H1 (cell line): ENCODE results near the gene PPP1R13B. TPM values are rescaled to one million over a fixed set of nuclear protein-coding genes. Genes with fewer than 3 reads are reported as not detected.
A peak's percentile ranks its signal among the peaks of the same experiment; 100 is the strongest.

ENCODE experiments used
- CTCF ChIA-PET: fragments of 300-600 bp; sonication (Branson Sonifier 250); formaldehyde crosslinking; loops from one replicate; lab custom pipeline; 2021; ENCODE audit not compliant: partially characterized antibody; lab: Charles Lee
- POLR2A ChIA-PET: fragments of 300-600 bp; sonication (Branson Sonifier 250); formaldehyde crosslinking; loops from one replicate; lab custom pipeline; 2021; ENCODE audit warnings: inconsistent platforms; ENCODE audit not compliant: partially characterized antibody; lab: Charles Lee
- DNase-seq, 2 experiments: peaks; one replicate each; pipeline versions ENCODE4 v3.0.0 to v3.0.0-alpha.2; 2010 to 2022; ENCODE audit warnings: low spot score in 2 of 2, low read depth in 1 of 2, mixed read lengths in 1 of 2
- FAIRE-seq: peaks from 2 replicates; lab custom pipeline; 2011; peaks lifted over from hg19 to GRCh38; lab: Jason Lieb, UNC
- H2AFZ ChIP-seq: 2 replicates; pipeline ENCODE4 v1.8.1; 2012; ENCODE audit warnings: low read length, inconsistent platforms
- H2AK5ac ChIP-seq: 2 replicates; pipeline ENCODE4 v1.6.1; 2013; ENCODE audit warnings: low read depth, low read length
- H2BK120ac ChIP-seq: replicated peaks from 2 replicates; pipeline ENCODE3; 2013; ENCODE audit warnings: low read depth, low read length, inconsistent platforms
- H2BK12ac ChIP-seq: 2 replicates; pipeline ENCODE4 v1.6.1; 2013; ENCODE audit warnings: low read depth, low read length
- H2BK15ac ChIP-seq: 2 replicates; pipeline ENCODE4 v1.6.1; 2013; ENCODE audit warnings: low read length
- H2BK20ac ChIP-seq: 2 replicates; pipeline ENCODE4 v1.6.1; 2013; ENCODE audit warnings: low read length
- H2BK5ac ChIP-seq: 2 replicates; pipeline ENCODE4 v1.6.1; 2013; ENCODE audit warnings: low read depth, low read length
- H3K14ac ChIP-seq: 2 replicates; pipeline ENCODE4 v1.6.1; 2013; ENCODE audit warnings: inconsistent platforms; ENCODE audit not compliant: insufficient read length
- H3K18ac ChIP-seq: 2 replicates; pipeline ENCODE4 v1.6.1; 2013; ENCODE audit warnings: low read length; ENCODE audit errors: extremely low read depth
- H3K23ac ChIP-seq: 2 replicates; pipeline ENCODE4 v1.6.1; 2013; ENCODE audit warnings: inconsistent platforms; ENCODE audit not compliant: insufficient read length
- H3K23me2 ChIP-seq: 2 replicates; pipeline ENCODE4 v1.6.1; 2013; ENCODE audit warnings: low read depth, low read length
- H3K27ac ChIP-seq: 2 replicates; pipeline ENCODE4 v1.6.1; 2011; ENCODE audit warnings: low read depth, low read length, inconsistent platforms
- H3K27me3 ChIP-seq, 4 experiments: replicated peaks in 1 of 4; 1 replicate in 1 of 4; 2 replicates in 3 of 4; pipeline versions ENCODE4 v1.6.1 to v1.8.1; 2011 to 2013; ENCODE audit warnings: low read length in 3 of 4, mild to moderate bottlenecking in 3 of 4, inconsistent platforms in 2 of 4, mixed read lengths in 2 of 4, moderate library complexity in 1 of 4; ENCODE audit not compliant: control insufficient read depth in 3 of 4, insufficient read depth in 3 of 4; ENCODE audit errors: extremely low read depth in 1 of 4
- H3K36me3 ChIP-seq, 4 experiments: 2 replicates each; pipeline versions ENCODE4 v1.6.1 to v1.8.1; 2011 to 2013; ENCODE audit warnings: mild to moderate bottlenecking in 4 of 4, low read length in 3 of 4, moderate library complexity in 2 of 4, control low read depth in 1 of 4, inconsistent platforms in 1 of 4; ENCODE audit not compliant: insufficient read depth in 4 of 4, control insufficient read depth in 2 of 4
- H3K4ac ChIP-seq: replicated peaks from 2 replicates; pipeline ENCODE3; 2013; ENCODE audit warnings: low read length, low read depth, mixed read lengths, inconsistent platforms; ENCODE audit not compliant: insufficient read length
- H3K4me1 ChIP-seq, 4 experiments: replicated peaks in 1 of 4; 1 replicate in 1 of 4; 2 replicates in 3 of 4; pipeline versions ENCODE4 v1.6.1 to v1.8.1; 2011 to 2013; ENCODE audit warnings: low read length in 3 of 4, inconsistent platforms in 2 of 4, mixed read lengths in 1 of 4; ENCODE audit not compliant: insufficient read depth in 4 of 4, control insufficient read depth in 3 of 4
- H3K4me2 ChIP-seq, 2 experiments: 2 replicates each; pipeline versions ENCODE4 v1.6.1 to v1.8.1; 2011 to 2013; ENCODE audit warnings: low read depth in 2 of 2, low read length in 2 of 2, control low read depth in 1 of 2, inconsistent platforms in 1 of 2, mild to moderate bottlenecking in 1 of 2; ENCODE audit not compliant: insufficient read depth in 1 of 2
- H3K4me3 ChIP-seq, 4 experiments: fragments of 200-600, 300-600 bp in 1 of 4; sonication (generic), shearing (Covaris generic), sonication (Bioruptor Twin) in 1 of 4; 2 replicates each; pipeline versions ENCODE4 v1.5.1 to v1.8.1; 2011 to 2016; ENCODE audit warnings: low read length in 4 of 4, low read depth in 3 of 4, control low read depth in 2 of 4, inconsistent platforms in 2 of 4, mild to moderate bottlenecking in 2 of 4, mixed read lengths in 1 of 4, moderate library complexity in 1 of 4; ENCODE audit not compliant: insufficient read depth in 2 of 4; ENCODE audit errors: extremely low read depth in 1 of 4
- H3K56ac ChIP-seq: replicated peaks from 2 replicates; pipeline ENCODE3; 2013; ENCODE audit warnings: low read depth, mild to moderate bottlenecking, mixed read lengths, low read length, inconsistent platforms; ENCODE audit not compliant: insufficient read length
- H3K79me1 ChIP-seq: 2 replicates; pipeline ENCODE4 v1.6.1; 2013; ENCODE audit warnings: low read depth, low read length, control low read depth
- H3K79me2 ChIP-seq, 2 experiments: 2 replicates each; pipeline versions ENCODE4 v1.6.1 to v1.8.1; 2012 to 2013; ENCODE audit warnings: low read length in 2 of 2, mild to moderate bottlenecking in 2 of 2, inconsistent platforms in 1 of 2; ENCODE audit not compliant: insufficient read depth in 2 of 2, control insufficient read depth in 1 of 2
- H3K9ac ChIP-seq, 4 experiments: replicated peaks in 1 of 4; 1 replicate in 1 of 4; 2 replicates in 3 of 4; pipeline versions ENCODE4 v1.6.1 to v1.8.1; 2011 to 2013; ENCODE audit warnings: low read depth in 3 of 4, low read length in 3 of 4, control low read depth in 2 of 4, mild to moderate bottlenecking in 2 of 4, moderate library complexity in 2 of 4, inconsistent platforms in 1 of 4; ENCODE audit errors: extremely low read depth in 1 of 4
- H3K9me3 ChIP-seq, 2 experiments: 2 replicates each; pipeline versions ENCODE4 v1.6.1 to v1.8.1; 2012 to 2013; ENCODE audit warnings: mild to moderate bottlenecking in 2 of 2, moderate library complexity in 2 of 2, control low read depth in 1 of 2, inconsistent platforms in 1 of 2, low read depth in 1 of 2, low read length in 1 of 2, mixed read lengths in 1 of 2; ENCODE audit not compliant: insufficient read depth in 2 of 2
- H4K20me1 ChIP-seq, 2 experiments: replicated peaks in 1 of 2; 2 replicates each; pipeline versions ENCODE3 to v1.8.1; 2011 to 2013; ENCODE audit warnings: inconsistent platforms in 2 of 2, low read length in 2 of 2, mild to moderate bottlenecking in 1 of 2; ENCODE audit not compliant: insufficient read depth in 2 of 2, control insufficient read depth in 1 of 2
- H4K5ac ChIP-seq: 2 replicates; pipeline ENCODE4 v1.6.1; 2013; ENCODE audit warnings: low read length, low read depth, mixed read lengths, inconsistent platforms; ENCODE audit not compliant: insufficient read length
- H4K8ac ChIP-seq: 2 replicates; pipeline ENCODE4 v1.8.0; 2013; ENCODE audit warnings: mild to moderate bottlenecking, moderate library complexity, low read length, inconsistent platforms; ENCODE audit not compliant: insufficient read depth; ENCODE audit errors: extremely low read depth
- H4K91ac ChIP-seq: replicated peaks from 2 replicates; pipeline ENCODE3; 2013; ENCODE audit warnings: low read length, mixed read lengths, inconsistent platforms; ENCODE audit not compliant: insufficient read length
- BACH1 ChIP-seq: IDR thresholded peaks from 2 replicates; pipeline ENCODE4 v1.6.1; 2012; ENCODE audit warnings: low read length, improper control_type of control experiment
- KDM5A ChIP-seq: fragments of 200-600 bp; IDR thresholded peaks from 2 replicates; pipeline ENCODE4 v1.7.1; 2012; ENCODE audit warnings: mild to moderate bottlenecking, low read length, inconsistent platforms, mixed read lengths
- WGBS, 2 experiments: shearing (Covaris generic) in 1 of 2; methylation state at CpG; one replicate each; pipeline versions ENCODE4 v1.1.6 to v1.1.7; 2013 to 2015; ENCODE audit warnings: low lambda C conversion rate in 2 of 2, mixed read lengths in 2 of 2, inconsistent platforms in 1 of 2, low coverage in 1 of 2, missing lambda C conversion rate in 1 of 2; ENCODE audit not compliant: insufficient replicate concordance in 2 of 2, insufficient coverage in 1 of 2, insufficient read length in 1 of 2; ENCODE audit errors: extremely low coverage in 1 of 2, missing lambda C conversion rate in 1 of 2; 5-methylcytosine and 5-hydroxymethylcytosine counted together
- polyA plus RNA-seq, 7 experiments: library from polyadenylated mRNA; depleted of rRNA in 3 of 7; stranded (reverse) in 5 of 7; unstranded in 2 of 7; fragments of >200 nt in 5 of 7; fragments of 200-250 nt in 2 of 7; gene quantifications; 1 replicate in 5 of 7; 2 replicates in 1 of 7; 4 replicates in 1 of 7; pipeline versions ENCODE4 v1.2.1 to v1.2.3, GENCODE V29; 2011 to 2013; ENCODE audit warnings: missing spikeins in 2 of 7, mixed read lengths in 2 of 7
- total RNA-seq: library from RNA; stranded (reverse); fragmentation: NEBNext Ultra II Directional; extraction: Animal tissue kit (Norgen Biotek cat#: 25700); gene quantifications from 2 replicates; pipeline ENCODE4 v1.2.1, GENCODE V29; 2021

The PPP1R13B gene
- total and polyA plus RNA-seq, 2 of the 8 experiments (the other 6 are each of a cell fraction or from before 2014, with no cell fraction given), result 2.6 to 8.9 TPM

GRCh38 chr14:103870144-103870876, 22.9 kb upstream of the PPP1R13B start:
- Histone ChIP-seq H3K79me2 (no peaks in the 10 kb centered on the region), H3K4ac (no peak overlapping the region), H2BK120ac (no peak overlapping the region), H4K5ac (peak overlapping the region; percentile 26), H3K36me3 (no peaks in the 10 kb centered on the region), H2BK12ac (no peak overlapping the region), H3K4me3 (no peak overlapping the region), H4K8ac (no peak overlapping the region), H3K56ac (no peak overlapping the region), H2AFZ (no peak overlapping the region), H3K23ac (no peak overlapping the region), H4K91ac (no peak overlapping the region), H3K18ac (no peak overlapping the region), H3K79me1 (no peaks in the 10 kb centered on the region), H2BK5ac (no peak overlapping the region), H2BK15ac (peak overlapping the region; percentile 77; the same call in 1 of the 2 replicates), H3K23me2 (peaks cover 7% of the 10 kb centered on the region; the same call in 1 of the 2 replicates), H3K4me1 (peaks cover 4 to 14% (median 9%) of the 10 kb centered on the region in 4 experiments), H3K9ac (no peak overlapping the region), H3K9me3 (no peaks in the 10 kb centered on the region), H2AK5ac (no peak overlapping the region), H2BK20ac (no peak overlapping the region), H3K4me2 (no peak overlapping the region), H3K27me3 (no peaks in the 10 kb centered on the region; a peak in 1 of 7 replicates), H3K27ac (no peak overlapping the region), H4K20me1 (no peaks in the 10 kb centered on the region), H3K14ac (no peak overlapping the region)
- TF ChIP-seq KDM5A (no peak), BACH1 (no peak)
- ChIA-PET CTCF (interaction anchor here (0.6 to 1.2 kb wide), 3 partner anchors 31 to 107 kb away, joined by 3 to 5 read pairs (median 3); no protein-coding TSS in a partner anchor), POLR2A (interaction anchor here (1.3 to 1.4 kb wide), 2 partner anchors 10 to 14 kb away, joined by 3 read pairs; no protein-coding TSS in a partner anchor)
- FAIRE-seq (no peak), DNase-seq (no peak)
- 91% methylated on average over 9 of the region's 9 CpGs; no CpG with 5 or more reads in 1 of the 2 experiments for WGBS, 2 experiments
